ENCODE data around the gene NR1H4. TPM values are rescaled to one million over a fixed set of nuclear protein-coding genes. Genes with fewer than 3 reads are reported as not detected.

The NR1H4 gene
- total and polyA plus RNA-seq, 2 of the 13 experiments (the other 11 are each of a cell fraction or from before 2014, with no cell fraction given): 27.3 to 114 TPM

DNA sequence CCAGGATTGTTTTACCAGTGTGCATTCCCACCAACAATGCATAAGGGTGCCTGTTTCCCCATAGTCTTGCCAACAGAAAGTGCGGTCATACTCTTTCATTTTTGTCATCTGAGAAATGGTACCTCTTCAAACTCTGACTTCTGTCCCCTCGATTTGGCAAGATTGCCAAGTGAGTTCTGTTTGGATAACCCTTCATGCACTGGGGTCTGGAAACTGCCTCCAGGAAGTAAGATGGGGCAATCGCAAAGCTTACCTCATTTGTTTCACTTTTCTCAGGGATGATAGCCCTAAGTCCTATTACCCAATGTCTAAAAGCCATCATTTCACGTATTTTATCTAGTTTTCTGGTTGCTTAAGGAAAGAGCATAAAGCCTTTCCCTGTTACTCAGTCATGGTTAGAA, 28.6 kb upstream of the NR1H4 start (continued):
- TF ChIP-seq DR1 (CRISPR knock-in tag; IDR thresholded peaks at IDR 0.05) (no peak), ZNF672 (CRISPR knock-in tag; IDR thresholded peaks at IDR 0.05) (no peak), SMAD1 (CRISPR knock-in tag; IDR thresholded peaks at IDR 0.05; ENCODE audit: borderline replicate concordance, low read depth) (no peak), MAZ (IDR thresholded peaks at IDR 0.05; ENCODE audit: borderline replicate concordance, low read depth, low read length) (no peak), MAZ (CRISPR knock-in tag; IDR thresholded peaks at IDR 0.05; ENCODE audit: low read depth) (no peak), NFE2L2 (IDR thresholded peaks at IDR 0.05; ENCODE audit: low read length) (no peak), TBX3 (IDR thresholded peaks at IDR 0.05; ENCODE audit: borderline replicate concordance) (no peak), RNF2 (conservative IDR thresholded peaks at IDR 0.05; ENCODE audit: low read depth) (no peak), FOXC1 (CRISPR knock-in tag; IDR thresholded peaks at IDR 0.05; ENCODE audit: borderline replicate concordance) (no peak), ISL2 (CRISPR knock-in tag; IDR thresholded peaks at IDR 0.05) (peak; percentile 89), ZNF230 (CRISPR knock-in tag; IDR thresholded peaks at IDR 0.05) (no peak), PHF20 (CRISPR knock-in tag; IDR thresholded peaks at IDR 0.05) (no peak), MXI1 (IDR thresholded peaks at IDR 0.05; ENCODE audit: borderline replicate concordance, low read depth, low read length) (no peak), PPARG (CRISPR knock-in tag; conservative IDR thresholded peaks at IDR 0.05) (no peak), ZNF468 (CRISPR knock-in tag; IDR thresholded peaks at IDR 0.05) (no peak)
- TF ChIP-seq, protein P1, sequence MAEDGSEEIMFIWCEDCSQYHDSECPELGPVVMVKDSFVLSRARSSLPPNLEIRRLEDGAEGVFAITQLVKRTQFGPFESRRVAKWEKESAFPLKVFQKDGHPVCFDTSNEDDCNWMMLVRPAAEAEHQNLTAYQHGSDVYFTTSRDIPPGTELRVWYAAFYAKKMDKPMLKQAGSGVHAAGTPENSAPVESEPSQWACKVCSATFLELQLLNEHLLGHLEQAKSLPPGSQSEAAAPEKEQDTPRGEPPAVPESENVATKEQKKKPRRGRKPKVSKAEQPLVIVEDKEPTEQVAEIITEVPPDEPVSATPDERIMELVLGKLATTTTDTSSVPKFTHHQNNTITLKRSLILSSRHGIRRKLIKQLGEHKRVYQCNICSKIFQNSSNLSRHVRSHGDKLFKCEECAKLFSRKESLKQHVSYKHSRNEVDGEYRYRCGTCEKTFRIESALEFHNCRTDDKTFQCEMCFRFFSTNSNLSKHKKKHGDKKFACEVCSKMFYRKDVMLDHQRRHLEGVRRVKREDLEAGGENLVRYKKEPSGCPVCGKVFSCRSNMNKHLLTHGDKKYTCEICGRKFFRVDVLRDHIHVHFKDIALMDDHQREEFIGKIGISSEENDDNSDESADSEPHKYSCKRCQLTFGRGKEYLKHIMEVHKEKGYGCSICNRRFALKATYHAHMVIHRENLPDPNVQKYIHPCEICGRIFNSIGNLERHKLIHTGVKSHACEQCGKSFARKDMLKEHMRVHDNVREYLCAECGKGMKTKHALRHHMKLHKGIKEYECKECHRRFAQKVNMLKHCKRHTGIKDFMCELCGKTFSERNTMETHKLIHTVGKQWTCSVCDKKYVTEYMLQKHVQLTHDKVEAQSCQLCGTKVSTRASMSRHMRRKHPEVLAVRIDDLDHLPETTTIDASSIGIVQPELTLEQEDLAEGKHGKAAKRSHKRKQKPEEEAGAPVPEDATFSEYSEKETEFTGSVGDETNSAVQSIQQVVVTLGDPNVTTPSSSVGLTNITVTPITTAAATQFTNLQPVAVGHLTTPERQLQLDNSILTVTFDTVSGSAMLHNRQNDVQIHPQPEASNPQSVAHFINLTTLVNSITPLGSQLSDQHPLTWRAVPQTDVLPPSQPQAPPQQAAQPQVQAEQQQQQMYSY (CRISPR knock-in tag; IDR thresholded peaks at IDR 0.05): no peak
- TF ChIP-seq, protein P2, sequence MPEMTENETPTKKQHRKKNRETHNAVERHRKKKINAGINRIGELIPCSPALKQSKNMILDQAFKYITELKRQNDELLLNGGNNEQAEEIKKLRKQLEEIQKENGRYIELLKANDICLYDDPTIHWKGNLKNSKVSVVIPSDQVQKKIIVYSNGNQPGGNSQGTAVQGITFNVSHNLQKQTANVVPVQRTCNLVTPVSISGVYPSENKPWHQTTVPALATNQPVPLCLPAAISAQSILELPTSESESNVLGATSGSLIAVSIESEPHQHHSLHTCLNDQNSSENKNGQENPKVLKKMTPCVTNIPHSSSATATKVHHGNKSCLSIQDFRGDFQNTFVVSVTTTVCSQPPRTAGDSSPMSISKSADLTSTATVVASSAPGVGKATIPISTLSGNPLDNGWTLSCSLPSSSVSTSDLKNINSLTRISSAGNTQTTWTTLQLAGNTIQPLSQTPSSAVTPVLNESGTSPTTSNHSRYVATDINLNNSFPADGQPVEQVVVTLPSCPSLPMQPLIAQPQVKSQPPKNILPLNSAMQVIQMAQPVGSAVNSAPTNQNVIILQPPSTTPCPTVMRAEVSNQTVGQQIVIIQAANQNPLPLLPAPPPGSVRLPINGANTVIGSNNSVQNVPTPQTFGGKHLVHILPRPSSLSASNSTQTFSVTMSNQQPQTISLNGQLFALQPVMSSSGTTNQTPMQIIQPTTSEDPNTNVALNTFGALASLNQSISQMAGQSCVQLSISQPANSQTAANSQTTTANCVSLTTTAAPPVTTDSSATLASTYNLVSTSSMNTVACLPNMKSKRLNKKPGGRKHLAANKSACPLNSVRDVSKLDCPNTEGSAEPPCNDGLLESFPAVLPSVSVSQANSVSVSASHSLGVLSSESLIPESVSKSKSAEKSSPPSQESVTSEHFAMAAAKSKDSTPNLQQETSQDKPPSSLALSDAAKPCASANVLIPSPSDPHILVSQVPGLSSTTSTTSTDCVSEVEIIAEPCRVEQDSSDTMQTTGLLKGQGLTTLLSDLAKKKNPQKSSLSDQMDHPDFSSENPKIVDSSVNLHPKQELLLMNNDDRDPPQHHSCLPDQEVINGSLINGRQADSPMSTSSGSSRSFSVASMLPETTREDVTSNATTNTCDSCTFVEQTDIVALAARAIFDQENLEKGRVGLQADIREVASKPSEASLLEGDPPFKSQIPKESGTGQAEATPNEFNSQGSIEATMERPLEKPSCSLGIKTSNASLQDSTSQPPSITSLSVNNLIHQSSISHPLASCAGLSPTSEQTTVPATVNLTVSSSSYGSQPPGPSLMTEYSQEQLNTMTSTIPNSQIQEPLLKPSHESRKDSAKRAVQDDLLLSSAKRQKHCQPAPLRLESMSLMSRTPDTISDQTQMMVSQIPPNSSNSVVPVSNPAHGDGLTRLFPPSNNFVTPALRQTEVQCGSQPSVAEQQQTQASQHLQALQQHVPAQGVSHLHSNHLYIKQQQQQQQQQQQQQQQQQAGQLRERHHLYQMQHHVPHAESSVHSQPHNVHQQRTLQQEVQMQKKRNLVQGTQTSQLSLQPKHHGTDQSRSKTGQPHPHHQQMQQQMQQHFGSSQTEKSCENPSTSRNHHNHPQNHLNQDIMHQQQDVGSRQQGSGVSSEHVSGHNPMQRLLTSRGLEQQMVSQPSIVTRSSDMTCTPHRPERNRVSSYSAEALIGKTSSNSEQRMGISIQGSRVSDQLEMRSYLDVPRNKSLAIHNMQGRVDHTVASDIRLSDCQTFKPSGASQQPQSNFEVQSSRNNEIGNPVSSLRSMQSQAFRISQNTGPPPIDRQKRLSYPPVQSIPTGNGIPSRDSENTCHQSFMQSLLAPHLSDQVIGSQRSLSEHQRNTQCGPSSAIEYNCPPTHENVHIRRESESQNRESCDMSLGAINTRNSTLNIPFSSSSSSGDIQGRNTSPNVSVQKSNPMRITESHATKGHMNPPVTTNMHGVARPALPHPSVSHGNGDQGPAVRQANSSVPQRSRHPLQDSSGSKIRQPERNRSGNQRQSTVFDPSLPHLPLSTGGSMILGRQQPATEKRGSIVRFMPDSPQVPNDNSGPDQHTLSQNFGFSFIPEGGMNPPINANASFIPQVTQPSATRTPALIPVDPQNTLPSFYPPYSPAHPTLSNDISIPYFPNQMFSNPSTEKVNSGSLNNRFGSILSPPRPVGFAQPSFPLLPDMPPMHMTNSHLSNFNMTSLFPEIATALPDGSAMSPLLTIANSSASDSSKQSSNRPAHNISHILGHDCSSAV (CRISPR knock-in tag; IDR thresholded peaks at IDR 0.05; ENCODE audit: borderline replicate concordance): no peak
- TF ChIP-seq, protein P3, sequence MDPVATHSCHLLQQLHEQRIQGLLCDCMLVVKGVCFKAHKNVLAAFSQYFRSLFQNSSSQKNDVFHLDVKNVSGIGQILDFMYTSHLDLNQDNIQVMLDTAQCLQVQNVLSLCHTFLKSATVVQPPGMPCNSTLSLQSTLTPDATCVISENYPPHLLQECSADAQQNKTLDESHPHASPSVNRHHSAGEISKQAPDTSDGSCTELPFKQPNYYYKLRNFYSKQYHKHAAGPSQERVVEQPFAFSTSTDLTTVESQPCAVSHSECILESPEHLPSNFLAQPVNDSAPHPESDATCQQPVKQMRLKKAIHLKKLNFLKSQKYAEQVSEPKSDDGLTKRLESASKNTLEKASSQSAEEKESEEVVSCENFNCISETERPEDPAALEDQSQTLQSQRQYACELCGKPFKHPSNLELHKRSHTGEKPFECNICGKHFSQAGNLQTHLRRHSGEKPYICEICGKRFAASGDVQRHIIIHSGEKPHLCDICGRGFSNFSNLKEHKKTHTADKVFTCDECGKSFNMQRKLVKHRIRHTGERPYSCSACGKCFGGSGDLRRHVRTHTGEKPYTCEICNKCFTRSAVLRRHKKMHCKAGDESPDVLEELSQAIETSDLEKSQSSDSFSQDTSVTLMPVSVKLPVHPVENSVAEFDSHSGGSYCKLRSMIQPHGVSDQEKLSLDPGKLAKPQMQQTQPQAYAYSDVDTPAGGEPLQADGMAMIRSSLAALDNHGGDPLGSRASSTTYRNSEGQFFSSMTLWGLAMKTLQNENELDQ (CRISPR knock-in tag; IDR thresholded peaks at IDR 0.05; ENCODE audit: borderline replicate concordance): no peak
